Stimulated activated CD4-positive, alpha-beta T cell treated with anti-CD3 and anti-CD28 coated beads, Interleukin-15, amount 100 ng/mL, for 48 hours (primary cell): ENCODE results near the gene WDR91.

Experiments used
- DNase-seq, 2 donors: peaks; one replicate each; pipeline ENCODE4 v3.0.0-alpha.2; 2020; ENCODE audit warnings: low read depth in 2 of 2

The WDR91 gene

GRCh38 chr7:135161669-135162068 lies 49.7 kb downstream of the WDR91 start:
- no peak for DNase-seq

GRCh38 chr7:135160858-135161653 lies 50.3 kb downstream of the WDR91 start:
- DNase-seq = no peak

- DNase-seq = no peak
Observed at GRCh38 chr7:135160098-135160857, 51.0 kb downstream of the WDR91 start.

- no peak for DNase-seq
Observed at GRCh38 chr7:135159359-135160085, 51.8 kb downstream of the WDR91 start.

- no peak for DNase-seq
Observed at GRCh38 chr7:135158874-135159273, 52.5 kb downstream of the WDR91 start.

GRCh38 chr7:135158141-135158655 lies 53.1 kb downstream of the WDR91 start:
- no peak for DNase-seq

- no peak for DNase-seq
Observed at GRCh38 chr7:135156290-135156689, 55.0 kb downstream of the WDR91 start.

- no peak for DNase-seq
Observed at GRCh38 chr7:135154734-135155133, 56.6 kb downstream of the WDR91 start.

- no peak for DNase-seq
Observed at GRCh38 chr7:135152442-135152841, 58.9 kb downstream of the WDR91 start.

GRCh38 chr7:135151533-135151932 lies 59.8 kb downstream of the WDR91 start:
- DNase-seq = no peak

GRCh38 chr7:135151132-135151531 lies 60.2 kb downstream of the WDR91 start:
- no peak for DNase-seq

GRCh38 chr7:135150072-135150782 lies 61.1 kb downstream of the WDR91 start:
- no peak for DNase-seq

- no peak for DNase-seq
Observed at GRCh38 chr7:135147899-135148721, 63.2 kb downstream of the WDR91 start, which contains the start of gene TMEM140. Gene TMEM140, plus strand, starts transcription at chr7:135148072. Its CDS starts 16,370 bp downstream, at chr7:135164442.

- no peak for DNase-seq
Observed at GRCh38 chr7:135147341-135147898, 63.9 kb downstream of the WDR91 start.

- DNase-seq = no peak
Observed at GRCh38 chr7:135143885-135144668, 67.2 kb downstream of the WDR91 start.
